NCI-H774 (cell line): Measurements from ENCODE around the gene RGS6.

Source experiments
- DNase-seq: peaks from one replicate; lab custom pipeline; 2025; lab: John Stamatoyannopoulos, UW

The RGS6 gene

GRCh38 chr14:72609205-72609916 is 677.1 kb downstream of the RGS6 start:
- DNase-seq = no peak

- DNase-seq = no peak
These were observed 678.0 kb downstream of the RGS6 start for GRCh38 chr14:72610096-72610830.

- no peak for DNase-seq
These were observed 678.6 kb downstream of the RGS6 start for GRCh38 chr14:72610831-72611200.

- DNase-seq = no peak
These were observed 679.3 kb downstream of the RGS6 start for GRCh38 chr14:72611506-72611905.

- no peak for DNase-seq
These were observed 679.8 kb downstream of the RGS6 start for GRCh38 chr14:72612041-72612440.

- DNase-seq = no peak
These were observed 681.2 kb downstream of the RGS6 start for GRCh38 chr14:72613231-72613974.

GRCh38 chr14:72613975-72614319 is 681.7 kb downstream of the RGS6 start:
- no peak for DNase-seq

- no peak for DNase-seq
These were observed 682.1 kb downstream of the RGS6 start for GRCh38 chr14:72614365-72614764.

- no peak for DNase-seq
These were observed 682.7 kb downstream of the RGS6 start for GRCh38 chr14:72614891-72615415.

- no peak for DNase-seq
These were observed 683.4 kb downstream of the RGS6 start for GRCh38 chr14:72615451-72616121.
